OCI-LY3 (cell line): ENCODE measurements around the gene ITGA3.

Experiments
- EZH2phosphoT487 ChIP-seq: fragments of 200-600 bp; shearing (Covaris generic); IDR thresholded peaks from 2 replicates; pipeline ENCODE4 v1.6.1; 2018; ENCODE audit warnings: antibody characterized with exemption, mixed run types, low read depth
- TF ChIP-seq, protein P1 (sequence below): fragments of 200-600, 300-600 bp; sonication (generic); IDR thresholded peaks from 2 replicates; pipeline ENCODE4 v1.5.1; 2014; ENCODE audit warnings: antibody characterized with exemption, low read length, low read depth

GRCh38 chr17:50087246-50087911 lies 31.5 kb downstream of the ITGA3 start:
- TF ChIP-seq, protein P1, sequence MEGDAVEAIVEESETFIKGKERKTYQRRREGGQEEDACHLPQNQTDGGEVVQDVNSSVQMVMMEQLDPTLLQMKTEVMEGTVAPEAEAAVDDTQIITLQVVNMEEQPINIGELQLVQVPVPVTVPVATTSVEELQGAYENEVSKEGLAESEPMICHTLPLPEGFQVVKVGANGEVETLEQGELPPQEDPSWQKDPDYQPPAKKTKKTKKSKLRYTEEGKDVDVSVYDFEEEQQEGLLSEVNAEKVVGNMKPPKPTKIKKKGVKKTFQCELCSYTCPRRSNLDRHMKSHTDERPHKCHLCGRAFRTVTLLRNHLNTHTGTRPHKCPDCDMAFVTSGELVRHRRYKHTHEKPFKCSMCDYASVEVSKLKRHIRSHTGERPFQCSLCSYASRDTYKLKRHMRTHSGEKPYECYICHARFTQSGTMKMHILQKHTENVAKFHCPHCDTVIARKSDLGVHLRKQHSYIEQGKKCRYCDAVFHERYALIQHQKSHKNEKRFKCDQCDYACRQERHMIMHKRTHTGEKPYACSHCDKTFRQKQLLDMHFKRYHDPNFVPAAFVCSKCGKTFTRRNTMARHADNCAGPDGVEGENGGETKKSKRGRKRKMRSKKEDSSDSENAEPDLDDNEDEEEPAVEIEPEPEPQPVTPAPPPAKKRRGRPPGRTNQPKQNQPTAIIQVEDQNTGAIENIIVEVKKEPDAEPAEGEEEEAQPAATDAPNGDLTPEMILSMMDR: peak; percentile 90
- TF ChIP-seq EZH2phosphoT487: no peak
